B cell (primary cell): ENCODE data around the gene F8.

Source experiments
- EZH2 ChIP-seq: IDR thresholded peaks from 2 replicates; pipeline ENCODE4 v1.6.1; 2012; ENCODE audit warnings: borderline replicate concordance, low read depth, mild to moderate bottlenecking, moderate library complexity, low read length; ENCODE audit not compliant: insufficient read depth, poor library complexity, severe bottlenecking
- TF ChIP-seq, protein P1 (sequence below): fragments of 200-600 bp; IDR thresholded peaks from one replicate; pipeline ENCODE4 v1.8.0; 2022; ENCODE audit warnings: antibody characterized with exemption, mild to moderate bottlenecking

GRCh38 chrX:155071694-155072280 lies 49.3 kb upstream of the F8 start:
- TF ChIP-seq, protein P1, sequence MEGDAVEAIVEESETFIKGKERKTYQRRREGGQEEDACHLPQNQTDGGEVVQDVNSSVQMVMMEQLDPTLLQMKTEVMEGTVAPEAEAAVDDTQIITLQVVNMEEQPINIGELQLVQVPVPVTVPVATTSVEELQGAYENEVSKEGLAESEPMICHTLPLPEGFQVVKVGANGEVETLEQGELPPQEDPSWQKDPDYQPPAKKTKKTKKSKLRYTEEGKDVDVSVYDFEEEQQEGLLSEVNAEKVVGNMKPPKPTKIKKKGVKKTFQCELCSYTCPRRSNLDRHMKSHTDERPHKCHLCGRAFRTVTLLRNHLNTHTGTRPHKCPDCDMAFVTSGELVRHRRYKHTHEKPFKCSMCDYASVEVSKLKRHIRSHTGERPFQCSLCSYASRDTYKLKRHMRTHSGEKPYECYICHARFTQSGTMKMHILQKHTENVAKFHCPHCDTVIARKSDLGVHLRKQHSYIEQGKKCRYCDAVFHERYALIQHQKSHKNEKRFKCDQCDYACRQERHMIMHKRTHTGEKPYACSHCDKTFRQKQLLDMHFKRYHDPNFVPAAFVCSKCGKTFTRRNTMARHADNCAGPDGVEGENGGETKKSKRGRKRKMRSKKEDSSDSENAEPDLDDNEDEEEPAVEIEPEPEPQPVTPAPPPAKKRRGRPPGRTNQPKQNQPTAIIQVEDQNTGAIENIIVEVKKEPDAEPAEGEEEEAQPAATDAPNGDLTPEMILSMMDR, result no peak
- TF ChIP-seq EZH2, result no peak
